Nephron (organoid): ENCODE results near the gene EBPL.
"Not testable (repeated sequence)": the region's sequence is repeated elsewhere in the genome, so short reads cannot be mapped to it uniquely, and the experiment has no call there.

Experiments used
- H3K27ac Mint-ChIP-seq, 3 experiments: 2 replicates each; pipeline ENCODE4 v1.8.0; 2020; ENCODE audit warnings: mixed read lengths in 3 of 3, mild to moderate bottlenecking in 2 of 3, moderate library complexity in 1 of 3
- H3K27me3 Mint-ChIP-seq: 2 replicates; pipeline ENCODE4 v1.8.0; 2021; ENCODE audit warnings: low read depth, mild to moderate bottlenecking, moderate library complexity, mixed read lengths
- H3K36me3 Mint-ChIP-seq: 2 replicates; pipeline ENCODE4 v1.8.0; 2020; ENCODE audit warnings: low read depth, mixed read lengths
- H3K4me1 Mint-ChIP-seq: 2 replicates; pipeline ENCODE4 v1.8.0; 2020; ENCODE audit warnings: mixed read lengths
- H3K4me3 Mint-ChIP-seq, 3 experiments: 2 replicates each; pipeline ENCODE4 v1.8.0; 2020; ENCODE audit warnings: mild to moderate bottlenecking in 3 of 3, mixed read lengths in 3 of 3, moderate library complexity in 2 of 3
- H3K9me3 Mint-ChIP-seq: 2 replicates; pipeline ENCODE4 v1.8.0; 2020; ENCODE audit warnings: mixed read lengths
- CTCF ChIP-seq, 3 experiments: fragments of 200-600 bp; sonication (generic); IDR thresholded peaks; one replicate each; pipeline ENCODE4 v1.5.0; 2021; ENCODE audit warnings: antibody characterized with exemption in 3 of 3; ENCODE audit not compliant: unreplicated experiment in 3 of 3

EBPL gene

GRCh38 chr13:49716615-49717014 lies 25.3 kb upstream of the EBPL start:
- peaks cover 86% of the 10 kb centered on the region for H3K36me3 Mint-ChIP-seq
- no peak for TF ChIP-seq CTCF (IDR thresholded peaks at IDR 0.05; ENCODE audit: unreplicated experiment in 3 of 3)
- no peak overlapping the region for H3K27ac Mint-ChIP-seq
- H3K4me3 Mint-ChIP-seq: no peak overlapping the region
- no peaks in the 10 kb centered on the region for H3K4me1 Mint-ChIP-seq
- H3K9me3 Mint-ChIP-seq: peaks cover 37% of the 10 kb centered on the region
- H3K27me3 Mint-ChIP-seq: no peaks in the 10 kb centered on the region

GRCh38 chr13:49714757-49715156 lies 23.5 kb upstream of the EBPL start:
- Mint-ChIP-seq H3K27me3 (no peaks in the 10 kb centered on the region), H3K9me3 (peaks cover 37% of the 10 kb centered on the region), H3K4me1 (no peaks in the 10 kb centered on the region), H3K4me3 (no peak overlapping the region), H3K27ac (no peak overlapping the region), H3K36me3 (peaks cover 86% of the 10 kb centered on the region)
- no peak for TF ChIP-seq CTCF (IDR thresholded peaks at IDR 0.05; ENCODE audit: unreplicated experiment in 3 of 3)

GRCh38 chr13:49711218-49711863 lies 20.1 kb upstream of the EBPL start:
- Mint-ChIP-seq H3K4me1 (no peaks in the 10 kb centered on the region), H3K36me3 (peaks cover 81% of the 10 kb centered on the region), H3K9me3 (peaks cover 24% of the 10 kb centered on the region), H3K27me3 (no peaks in the 10 kb centered on the region), H3K4me3 (no peak overlapping the region), H3K27ac (no peak overlapping the region)
- no peak for TF ChIP-seq CTCF (IDR thresholded peaks at IDR 0.05; ENCODE audit: unreplicated experiment in 3 of 3)

- not testable (repeated sequence) for H3K27ac Mint-ChIP-seq, H3K27me3 Mint-ChIP-seq, H3K4me3 Mint-ChIP-seq, H3K9me3 Mint-ChIP-seq, H3K4me1 Mint-ChIP-seq
- H3K36me3 Mint-ChIP-seq: peaks cover 70% of the 10 kb centered on the region
These were observed 13.0 kb upstream of the EBPL start for GRCh38 chr13:49704264-49704663.

GRCh38 chr13:49701491-49701890 lies 10.2 kb upstream of the EBPL start:
- no peak overlapping the region for H3K27ac Mint-ChIP-seq
- H3K4me1 Mint-ChIP-seq: no peaks in the 10 kb centered on the region
- H3K36me3 Mint-ChIP-seq: peaks cover 65% of the 10 kb centered on the region
- H3K4me3 Mint-ChIP-seq: no peak overlapping the region
- H3K9me3 Mint-ChIP-seq: no peaks in the 10 kb centered on the region
- H3K27me3 Mint-ChIP-seq: no peaks in the 10 kb centered on the region
- no peak for TF ChIP-seq CTCF (IDR thresholded peaks at IDR 0.05; ENCODE audit: unreplicated experiment in 3 of 3)

GRCh38 chr13:49697468-49697867 lies 6.2 kb upstream of the EBPL start:
- Mint-ChIP-seq H3K36me3 (peaks cover 42% of the 10 kb centered on the region), H3K27me3 (no peaks in the 10 kb centered on the region), H3K4me1 (no peaks in the 10 kb centered on the region), H3K4me3 (no peak overlapping the region), H3K9me3 (no peaks in the 10 kb centered on the region), H3K27ac (no peak overlapping the region)
- TF ChIP-seq CTCF (IDR thresholded peaks at IDR 0.05; ENCODE audit: unreplicated experiment in 3 of 3): no peak
